Smooth muscle cell (in vitro differentiated cells): ENCODE results near the gene CPXM2. TPM values are rescaled to one million over a fixed set of nuclear protein-coding genes. Genes with fewer than 3 reads are reported as not detected.

ENCODE experiments used
- DNase-seq: peaks from one replicate; lab custom pipeline; 2025; ENCODE audit not compliant: unreplicated experiment; lab: John Stamatoyannopoulos, UW
- H2AFZ ChIP-seq: fragments of 200-600 bp; sonication (generic); 2 replicates; pipeline ENCODE4 v1.6.0; 2016; ENCODE audit warnings: antibody characterized with exemption, low read depth, mild to moderate bottlenecking
- H3F3A ChIP-seq: fragments of 200-600 bp; sonication (generic); 2 replicates; pipeline ENCODE4 v1.6.0; 2017; ENCODE audit warnings: antibody characterized with exemption, low read depth
- H3K27ac ChIP-seq: fragments of 200-600 bp; sonication (generic); 2 replicates; pipeline ENCODE4 v1.5.1; 2016; ENCODE audit warnings: low read depth, mild to moderate bottlenecking
- H3K27me3 ChIP-seq: fragments of 200-600 bp; sonication (generic); 2 replicates; pipeline ENCODE4 v1.6.1; 2016; ENCODE audit warnings: low read depth, mild to moderate bottlenecking
- H3K36me3 ChIP-seq: fragments of 200-600 bp; sonication (generic); 2 replicates; pipeline ENCODE4 v1.5.1; 2016; ENCODE audit warnings: low read depth
- H3K4me1 ChIP-seq: fragments of 200-600 bp; sonication (generic); 2 replicates; pipeline ENCODE4 v1.5.1; 2016; ENCODE audit warnings: low read depth
- H3K4me2 ChIP-seq: fragments of 200-600 bp; sonication (generic); 2 replicates; pipeline ENCODE4 v1.6.0; 2016; ENCODE audit warnings: mild to moderate bottlenecking
- H3K4me3 ChIP-seq: fragments of 200-600 bp; sonication (generic); 2 replicates; pipeline ENCODE4 v1.5.1; 2016; ENCODE audit warnings: mild to moderate bottlenecking
- H3K79me2 ChIP-seq: fragments of 200-600 bp; sonication (generic); 2 replicates; pipeline ENCODE4 v1.6.0; 2016; ENCODE audit warnings: low read depth, mild to moderate bottlenecking
- H3K9ac ChIP-seq: fragments of 200-600 bp; sonication (generic); 2 replicates; pipeline ENCODE4 v1.6.0; 2016; ENCODE audit warnings: low read depth
- H3K9me3 ChIP-seq: fragments of 200-600 bp; sonication (generic); replicated peaks from 2 replicates; pipeline ENCODE4 v1.5.1; 2016; ENCODE audit warnings: low read depth
- H4K20me1 ChIP-seq: fragments of 200-600 bp; sonication (generic); 2 replicates; pipeline ENCODE4 v1.6.0; 2016; ENCODE audit warnings: low read depth
- CTCF ChIP-seq: fragments of 200-600 bp; sonication (generic); IDR thresholded peaks from 2 replicates; pipeline ENCODE4 v1.5.1; 2017; ENCODE audit warnings: borderline replicate concordance, mild to moderate bottlenecking, antibody characterized with exemption; ENCODE audit not compliant: insufficient read depth, poor library complexity, severe bottlenecking
- WGBS: methylation state at CpG from one replicate; pipeline ENCODE4 v1.1.7; 2016; ENCODE audit warnings: low lambda C conversion rate; 5-methylcytosine and 5-hydroxymethylcytosine counted together
- polyA plus RNA-seq: library from polyadenylated mRNA; unstranded; fragments of >200 nt; fragmentation: Nextera tagmentation; extraction: Ambion mirVana; gene quantifications from 2 replicates; pipeline ENCODE4 v1.2.1, GENCODE V29; 2016
- total RNA-seq: library from RNA; depleted of rRNA; stranded (reverse); fragments of >200 nt; gene quantifications from 2 replicates; pipeline ENCODE4 v1.2.3, GENCODE V29; 2014

Gene CPXM2
- total and polyA plus RNA-seq, 2 experiments from 2014 or later, result 31.2 to 65.5 TPM

GRCh38 chr10:123840714-123841113, 50.9 kb downstream of the CPXM2 start:
- Histone ChIP-seq H3K4me1 (no peaks in the 10 kb centered on the region), H3K9me3 (no peaks in the 10 kb centered on the region), H3K4me3 (no peak overlapping the region), H3F3A (no peaks in the 10 kb centered on the region), H3K9ac (no peak overlapping the region), H3K4me2 (no peak overlapping the region), H4K20me1 (no peaks in the 10 kb centered on the region), H3K27ac (no peak overlapping the region), H3K79me2 (no peaks in the 10 kb centered on the region), H3K27me3 (no peaks in the 10 kb centered on the region), H2AFZ (no peak overlapping the region), H3K36me3 (no peaks in the 10 kb centered on the region)
- no peak for DNase-seq
- no peak for TF ChIP-seq CTCF
- WGBS, result 84% methylated on average over 4 of the region's 4 CpGs

GRCh38 chr10:123838596-123839310, 52.9 kb downstream of the CPXM2 start:
- no peaks in the 10 kb centered on the region for H3K9me3 ChIP-seq
- 92% methylated on average over 13 of the region's 13 CpGs for WGBS
- no peak for DNase-seq

GRCh38 chr10:123837756-123838155, 53.9 kb downstream of the CPXM2 start:
- Histone ChIP-seq H3K9me3 (no peaks in the 10 kb centered on the region), H3K27ac (no peak overlapping the region), H3K9ac (no peak overlapping the region), H3K4me2 (no peak overlapping the region), H3K4me1 (no peaks in the 10 kb centered on the region), H3K27me3 (no peaks in the 10 kb centered on the region), H3K79me2 (no peaks in the 10 kb centered on the region), H3K36me3 (no peaks in the 10 kb centered on the region), H2AFZ (no peak overlapping the region), H4K20me1 (no peaks in the 10 kb centered on the region), H3K4me3 (no peak overlapping the region), H3F3A (no peaks in the 10 kb centered on the region)
- TF ChIP-seq CTCF, result no peak
- no peak for DNase-seq
- WGBS, result 95% methylated on average over 6 of the region's 6 CpGs

More at GRCh38 chr10:123838596-123839310, 52.9 kb downstream of the CPXM2 start:
- Histone ChIP-seq H3K9ac (no peak overlapping the region), H3K36me3 (no peaks in the 10 kb centered on the region), H3F3A (no peaks in the 10 kb centered on the region), H2AFZ (no peak overlapping the region), H3K4me3 (no peak overlapping the region), H3K4me2 (no peak overlapping the region), H3K27ac (no peak overlapping the region), H3K27me3 (no peaks in the 10 kb centered on the region), H3K4me1 (no peaks in the 10 kb centered on the region), H4K20me1 (no peaks in the 10 kb centered on the region), H3K79me2 (no peaks in the 10 kb centered on the region)
- TF ChIP-seq CTCF, result no peak
